M059J (cell line): Measurements from ENCODE around the gene SYNDIG1. TPM values are rescaled to one million over a fixed set of nuclear protein-coding genes. Genes with fewer than 3 reads are reported as not detected.
A peak's percentile ranks its signal among the peaks of the same experiment; 100 is the strongest.

ENCODE experiments used
- DNase-seq: peaks from one replicate; pipeline ENCODE4 v3.0.0-alpha.2; 2012; ENCODE audit warnings: low read depth
- total RNA-seq: library from RNA; depleted of rRNA; stranded (reverse); fragments of >200 nt; shearing (Covaris generic); gene quantifications from 2 replicates; pipeline ENCODE4 v1.2.3, GENCODE V29; 2014

The SYNDIG1 gene
- total RNA-seq, 1 experiment from 2014 or later, result not detected

DNA sequence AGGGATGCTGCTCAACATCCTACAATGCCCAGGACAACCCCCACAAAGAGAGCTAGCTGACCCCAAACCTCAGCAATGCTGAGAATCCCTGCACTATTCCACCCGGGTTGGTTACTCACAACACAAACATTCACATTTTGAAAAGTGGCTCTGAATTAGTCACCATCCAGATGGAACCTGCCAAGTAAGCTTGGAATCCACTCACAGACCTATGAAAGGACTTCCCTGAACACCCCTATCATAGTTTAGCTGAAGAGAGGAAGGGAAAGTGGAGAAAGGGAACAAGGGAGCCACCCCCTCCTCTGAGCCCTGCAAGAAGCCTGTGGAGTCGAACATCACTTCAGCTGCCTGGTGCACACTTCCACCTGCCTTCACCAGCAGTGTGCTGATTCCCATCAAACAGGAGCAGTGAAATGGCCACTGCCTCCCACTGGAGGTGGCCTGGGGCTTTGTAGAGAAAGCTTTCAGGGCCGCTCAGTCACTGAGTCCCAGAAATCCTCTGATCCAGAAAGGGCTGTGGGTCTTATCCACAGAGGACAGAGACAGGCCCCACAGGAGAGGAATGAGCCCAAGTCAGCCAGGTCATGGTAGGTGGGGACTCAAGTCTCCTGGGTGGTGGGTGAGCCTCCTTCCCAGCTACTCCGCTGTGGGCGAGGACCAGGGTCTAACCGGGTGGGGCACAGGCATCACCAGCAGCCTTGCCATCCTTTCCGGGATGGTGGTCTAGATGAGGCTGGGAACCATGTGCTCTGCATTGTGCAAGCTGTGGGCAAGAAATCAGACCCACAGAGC, 203.7 kb downstream of the SYNDIG1 start:
- peak; percentile 99 for DNase-seq

DNA sequence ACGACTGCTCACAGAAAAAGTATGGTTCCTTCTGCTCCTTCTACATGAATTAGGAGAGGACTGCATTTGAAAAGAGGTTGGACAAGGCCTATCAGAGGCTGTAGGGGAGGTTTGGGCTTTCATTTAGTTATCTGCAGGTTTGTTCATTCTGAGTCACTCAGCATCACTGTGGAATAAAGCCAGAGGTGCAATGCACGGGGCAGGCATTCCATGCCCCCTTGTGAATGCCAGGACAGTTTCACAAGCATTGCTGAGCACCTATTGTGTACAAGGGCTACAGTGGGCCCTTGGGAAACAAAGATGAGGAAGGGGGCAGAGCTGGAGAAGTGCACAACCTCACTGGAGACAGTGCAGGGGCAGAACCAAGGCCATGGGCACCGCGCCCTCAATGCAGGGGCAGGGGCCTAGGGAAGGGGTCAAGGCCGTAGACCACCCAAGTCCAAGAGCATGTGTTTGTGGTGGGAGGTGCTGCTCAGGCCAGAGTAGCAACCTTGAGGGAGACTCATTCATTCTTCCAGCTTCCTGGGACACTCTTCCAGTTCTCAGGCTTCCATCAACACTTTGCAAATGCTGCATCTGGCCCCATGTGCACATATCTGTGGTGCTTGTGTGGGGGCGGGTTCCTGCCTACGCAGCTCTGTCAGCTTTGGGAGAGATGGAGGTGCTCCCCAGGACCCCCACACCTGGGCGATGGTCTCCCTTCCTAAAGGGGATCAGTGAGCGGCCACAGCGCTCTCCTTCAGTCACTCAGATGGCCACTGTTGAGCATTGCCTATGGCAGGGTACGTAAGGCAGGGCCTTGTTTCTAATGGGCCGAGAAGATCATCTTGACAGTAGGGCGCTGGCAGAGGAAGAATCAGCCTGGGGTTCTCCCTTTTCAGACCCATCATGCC, 204.5 kb downstream of the SYNDIG1 start:
- DNase-seq, result peak; percentile 82

DNA sequence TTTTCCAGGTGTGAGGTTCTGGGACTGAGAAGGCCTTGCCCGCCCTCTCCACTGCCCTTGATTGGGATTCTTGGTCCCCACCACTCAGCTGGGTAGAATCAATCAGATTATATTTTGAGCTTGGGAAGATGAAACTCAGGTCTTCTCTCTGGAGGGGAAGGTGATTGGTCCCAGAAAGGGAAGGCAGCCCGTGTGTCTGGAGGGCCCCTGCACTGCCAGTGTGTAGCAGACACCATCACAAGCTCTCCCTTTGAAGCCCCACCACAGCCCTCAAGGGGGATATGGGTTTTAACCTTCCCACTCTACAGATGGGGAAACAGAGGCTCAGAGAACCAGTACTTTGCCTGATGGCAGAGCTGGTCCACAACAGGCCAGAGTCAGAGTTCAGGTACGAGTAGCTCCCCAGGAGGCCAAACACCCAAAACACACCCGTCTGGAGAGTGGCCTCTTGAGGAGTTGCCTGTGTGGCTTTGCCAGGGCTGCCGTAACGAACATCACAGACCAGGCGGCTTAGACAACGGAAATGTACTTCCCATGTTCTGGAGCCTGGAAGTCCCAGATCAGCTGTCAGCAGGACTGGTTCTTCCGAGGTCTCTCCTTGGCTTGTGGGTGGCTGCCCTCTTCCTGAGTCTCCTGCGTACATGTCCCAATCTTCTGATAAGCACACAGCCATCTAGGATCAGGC, 205.6 kb downstream of the SYNDIG1 start:
- DNase-seq, result no peak

DNA sequence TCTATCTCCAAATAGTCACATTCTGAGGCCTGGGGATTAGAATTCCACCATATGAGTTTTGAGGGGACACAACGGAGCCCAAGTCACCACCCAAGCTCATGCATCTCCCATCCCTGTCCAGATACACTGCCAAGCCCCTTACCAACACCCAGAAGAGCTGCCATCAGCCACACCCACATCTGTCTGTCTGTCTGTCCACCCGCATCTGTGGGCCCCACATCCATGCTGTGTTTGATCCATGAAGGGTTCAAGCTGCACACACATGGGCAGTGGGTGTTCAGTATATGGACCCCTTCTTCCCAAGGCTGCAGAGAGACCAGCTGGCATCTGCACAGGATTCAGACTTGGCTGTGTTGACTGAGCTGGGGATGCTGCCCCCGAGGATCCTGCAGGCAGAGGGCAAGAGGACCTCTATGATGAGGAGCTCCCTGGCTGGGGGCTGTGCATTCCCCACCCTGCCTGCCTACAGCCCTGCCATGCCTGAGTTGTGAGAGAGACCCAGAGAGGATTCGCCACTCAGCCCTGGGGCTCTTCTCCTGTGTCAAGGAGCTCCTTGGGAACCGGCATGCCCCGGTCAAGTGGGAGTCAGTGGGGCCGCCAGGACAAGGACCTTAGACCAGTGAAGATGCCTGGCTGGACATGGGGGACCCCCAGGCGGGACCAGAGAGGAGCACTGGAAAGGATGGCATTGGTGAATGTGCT, 206.4 kb downstream of the SYNDIG1 start:
- no peak for DNase-seq

DNA sequence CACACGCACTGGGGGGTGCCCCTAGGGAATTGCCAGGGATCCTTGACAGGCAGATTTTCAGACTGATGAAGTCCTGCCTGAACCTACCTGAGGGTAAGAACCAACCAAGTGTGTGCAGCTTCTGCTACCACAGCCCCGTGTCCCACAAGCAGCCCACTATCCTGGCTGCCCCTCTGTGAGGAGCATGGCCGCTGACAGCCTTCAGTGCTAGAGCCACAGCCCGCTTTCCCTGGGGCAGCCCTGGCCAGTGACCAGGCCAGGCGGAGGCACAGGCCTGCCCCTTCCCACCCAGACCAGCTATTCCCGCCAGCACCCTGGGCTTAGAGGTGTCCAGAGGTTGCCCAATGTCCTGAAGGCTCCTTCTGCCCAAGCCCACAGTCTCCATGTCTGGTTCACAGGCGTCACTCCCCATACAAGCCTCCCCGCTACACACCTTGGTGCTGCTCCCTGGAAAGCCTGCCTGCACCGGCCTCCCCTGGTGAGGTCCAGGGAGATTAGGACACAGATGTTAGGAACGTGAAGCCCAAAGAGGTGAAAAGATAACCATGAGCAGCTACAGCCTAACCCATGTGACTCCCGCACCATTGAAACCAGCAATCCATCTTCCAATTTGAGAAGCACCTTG, 207.0 kb downstream of the SYNDIG1 start:
- DNase-seq, result no peak

DNA sequence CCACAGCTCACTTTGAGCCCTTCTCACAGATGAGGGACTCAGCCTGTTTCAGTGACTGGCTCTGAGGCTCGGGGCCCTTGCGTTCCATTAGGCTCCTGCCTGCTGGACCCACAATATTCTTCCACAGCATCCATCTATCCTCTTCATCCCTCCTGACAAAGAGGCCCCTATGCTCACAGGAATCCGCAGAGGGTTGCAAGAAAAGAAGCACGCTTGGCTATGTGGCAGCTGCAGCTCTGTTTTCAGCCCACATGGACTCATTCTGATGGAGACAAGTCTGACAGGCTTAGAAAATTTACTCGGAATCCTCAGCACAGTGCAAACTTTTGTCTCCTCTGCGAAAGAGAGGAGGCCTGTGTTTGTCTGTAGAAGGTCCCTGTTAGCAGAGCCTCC, 207.5 kb downstream of the SYNDIG1 start:
- no peak for DNase-seq

DNA sequence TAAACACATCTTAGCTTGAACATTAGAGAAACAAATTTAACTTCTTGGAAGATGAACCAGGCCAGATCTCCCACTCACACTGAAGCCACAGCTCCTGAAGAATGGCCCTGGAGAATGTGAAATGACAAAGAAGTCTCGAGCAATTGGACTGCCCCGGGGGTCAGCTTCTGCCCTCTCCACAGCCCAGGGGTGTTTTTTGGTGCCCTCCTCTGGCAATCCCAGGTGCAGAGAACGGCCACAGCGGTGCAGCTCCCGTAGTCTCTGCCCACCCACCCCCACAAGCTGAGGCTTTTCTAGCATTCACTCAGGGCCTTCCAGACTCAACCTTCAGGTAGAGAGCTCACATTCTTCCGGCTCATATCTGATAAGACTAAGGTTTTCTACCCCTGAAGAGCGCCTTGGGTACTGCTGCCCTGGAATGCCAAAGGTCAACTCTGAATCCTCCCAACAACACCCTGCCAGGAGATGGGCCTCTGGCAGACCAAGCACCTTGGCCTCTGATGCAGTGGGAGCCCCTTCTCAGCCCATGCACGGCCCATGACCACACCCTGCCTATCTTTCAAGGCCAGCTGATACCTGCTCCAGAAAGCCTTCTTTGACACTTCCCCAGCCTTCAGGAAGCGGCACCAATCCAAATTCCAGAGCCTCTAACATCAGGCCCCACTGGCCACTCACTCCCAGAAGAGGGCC, 208.3 kb downstream of the SYNDIG1 start:
- no peak for DNase-seq

DNA sequence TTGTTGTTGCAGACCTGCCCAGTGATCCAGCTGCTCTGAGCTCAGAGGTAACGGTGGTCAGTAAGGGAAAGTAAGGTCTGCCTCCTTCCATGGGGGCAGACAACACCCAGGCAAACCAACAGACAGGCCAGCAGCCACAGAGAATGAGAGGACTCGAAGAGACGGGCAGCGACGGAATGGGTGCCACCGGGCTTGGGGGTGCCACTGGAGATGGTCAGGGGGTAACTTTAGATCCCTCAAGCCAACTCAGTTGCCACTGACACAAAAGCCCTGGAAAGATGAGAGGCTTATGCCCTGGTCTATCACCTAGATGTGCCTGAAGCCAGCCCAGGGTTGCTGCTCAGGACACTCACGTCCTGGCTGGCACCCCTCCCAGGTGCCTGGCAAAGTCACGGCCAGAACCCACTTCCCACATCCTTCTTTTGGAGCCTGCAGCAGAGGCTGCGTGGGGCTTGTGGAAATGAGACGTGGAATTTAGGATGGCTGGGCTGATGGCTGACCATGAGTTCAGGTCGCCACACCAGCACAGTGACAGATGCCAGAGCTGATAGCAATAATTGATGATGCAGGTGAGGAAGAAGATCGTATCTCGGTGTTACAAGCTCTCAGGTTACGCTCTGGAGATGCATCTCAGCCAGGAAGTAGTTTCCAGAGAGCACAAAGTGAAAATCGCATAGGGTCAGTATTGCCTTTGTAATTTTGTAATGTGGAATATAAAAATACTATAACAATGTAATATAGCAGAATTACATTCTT, 209.1 kb downstream of the SYNDIG1 start:
- DNase-seq, result no peak

DNA sequence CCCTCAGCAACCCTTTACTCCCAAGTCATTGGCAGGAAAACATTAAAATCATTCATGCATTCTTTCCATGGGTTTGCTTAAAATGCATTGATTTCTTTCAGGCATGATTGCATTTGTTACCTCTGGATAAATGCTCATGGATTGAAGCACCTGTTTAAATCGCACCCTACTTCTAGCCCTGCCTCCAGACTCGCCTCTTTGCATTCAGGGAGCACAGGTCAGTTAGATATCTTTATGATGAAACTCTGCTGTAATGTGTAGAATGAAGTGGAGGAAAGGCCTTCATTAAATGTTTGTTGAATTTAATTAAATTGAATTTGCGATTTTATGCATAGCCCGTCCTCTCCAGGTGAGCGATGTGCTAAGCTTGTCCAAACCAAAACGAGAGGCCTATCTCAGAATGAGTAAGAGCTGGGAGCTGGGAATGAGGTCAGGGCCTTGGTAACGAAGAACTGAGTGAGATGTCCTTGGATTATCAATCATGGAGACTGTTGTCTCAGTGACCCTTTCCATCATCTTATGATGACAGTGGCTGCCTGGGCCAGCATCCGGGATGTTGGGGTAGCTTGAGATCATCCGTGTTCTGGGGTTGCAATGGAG, 210.1 kb downstream of the SYNDIG1 start:
- DNase-seq, result no peak

DNA sequence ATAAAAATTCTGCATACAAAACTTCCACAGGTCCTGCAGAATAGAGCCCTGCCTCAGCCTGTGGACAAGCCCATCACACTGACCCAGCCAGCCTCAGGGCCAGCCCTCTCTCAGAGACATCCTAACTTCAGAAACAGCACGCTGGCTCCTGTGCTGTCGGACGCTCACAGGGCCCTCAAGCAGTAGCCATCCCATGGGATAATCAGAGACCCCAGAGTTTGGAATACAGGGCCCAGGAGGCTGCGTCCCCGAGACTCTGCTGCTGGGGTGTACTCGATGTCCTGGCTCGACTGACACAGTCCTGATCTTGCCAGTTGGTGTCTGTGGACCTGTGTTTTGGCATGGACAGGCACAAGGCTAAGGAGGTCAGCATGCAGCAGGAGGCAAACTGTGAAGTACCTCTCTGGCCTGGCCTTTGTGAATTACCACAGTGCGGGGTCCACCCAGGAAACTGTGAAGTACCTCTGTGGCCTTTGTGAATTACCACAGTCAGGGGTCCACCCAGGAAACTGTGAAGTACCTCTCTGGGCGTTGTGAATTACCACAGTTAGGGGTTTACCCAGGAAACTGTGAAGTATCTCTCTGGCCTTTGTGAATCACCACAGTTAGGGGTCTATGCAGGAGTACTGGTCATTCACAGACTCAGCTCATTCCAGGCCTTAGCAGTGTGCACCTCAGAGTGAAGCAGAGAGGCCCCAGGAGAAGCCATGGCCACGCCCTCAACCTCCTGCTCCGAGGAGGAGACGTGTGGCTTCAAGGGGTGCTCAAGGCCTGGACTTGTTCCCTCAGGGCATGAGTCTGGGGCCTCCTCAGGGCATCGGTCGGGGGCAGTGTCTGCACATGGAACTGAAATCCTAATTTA, 212.4 kb downstream of the SYNDIG1 start:
- no peak for DNase-seq

DNA sequence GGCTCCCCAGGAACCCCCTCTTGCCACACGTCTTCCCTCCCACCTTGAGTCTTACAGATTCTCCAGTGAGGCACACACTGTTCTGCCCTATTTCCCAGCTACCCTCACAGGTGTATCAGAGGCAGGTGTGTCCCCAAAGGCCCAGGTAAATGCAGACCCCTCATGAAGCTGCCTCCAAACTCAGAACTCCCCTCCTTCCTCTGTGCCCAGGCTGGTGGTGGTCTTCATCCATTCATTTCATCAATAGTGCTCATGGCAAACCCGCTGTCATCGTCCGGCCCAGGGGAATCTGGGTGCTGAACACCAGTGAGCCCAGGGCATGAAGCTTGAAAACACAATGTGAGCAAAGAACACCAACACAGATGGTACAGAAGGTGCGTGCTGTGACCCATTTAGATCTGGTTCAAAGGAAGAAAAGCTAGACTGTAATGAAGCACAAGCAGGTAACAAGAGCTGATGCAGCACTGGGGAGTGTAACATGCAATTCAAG, 213.1 kb downstream of the SYNDIG1 start:
- DNase-seq, result no peak

DNA sequence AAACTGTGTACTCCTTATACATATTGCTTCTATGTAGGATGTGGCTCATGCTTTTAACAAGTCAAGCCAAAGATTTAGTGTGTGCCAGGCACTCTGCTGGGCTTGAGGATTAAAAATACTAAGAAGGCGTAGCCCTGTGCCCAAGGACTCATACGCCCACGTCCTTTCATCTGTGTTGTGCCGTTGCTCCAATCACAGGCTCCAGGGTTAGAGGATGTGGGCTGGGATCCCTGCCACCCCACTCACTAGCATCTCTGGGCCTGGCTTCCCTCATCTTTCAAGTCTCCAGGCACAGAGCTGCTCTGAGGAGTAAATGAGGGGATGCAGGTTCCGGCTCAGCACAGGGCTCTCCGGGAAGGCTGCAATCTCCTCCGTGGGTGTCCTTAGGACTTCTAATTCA, 214.2 kb downstream of the SYNDIG1 start:
- no peak for DNase-seq

DNA sequence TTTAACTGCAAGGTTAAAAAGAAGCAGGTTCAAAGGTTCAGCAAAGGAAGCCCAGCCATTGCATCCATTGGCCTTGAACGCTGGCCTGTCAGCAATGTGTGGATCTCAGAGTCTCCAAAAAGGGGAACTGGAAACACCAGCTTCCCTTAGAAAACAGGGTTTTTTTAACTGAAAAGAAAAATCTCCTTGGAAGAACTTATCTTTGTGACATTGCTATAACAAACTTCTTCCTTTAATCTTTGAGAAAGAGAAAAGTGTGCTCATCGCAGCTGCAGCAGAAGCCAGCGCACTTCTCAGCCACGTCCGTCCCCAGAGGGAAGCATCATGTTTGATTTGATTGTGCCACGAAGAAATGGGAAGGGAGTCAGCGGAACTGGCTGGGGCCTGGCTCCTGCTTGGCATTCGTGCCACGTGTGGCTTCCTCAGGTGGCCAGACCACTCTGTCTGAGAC, 215.0 kb downstream of the SYNDIG1 start:
- no peak for DNase-seq

DNA sequence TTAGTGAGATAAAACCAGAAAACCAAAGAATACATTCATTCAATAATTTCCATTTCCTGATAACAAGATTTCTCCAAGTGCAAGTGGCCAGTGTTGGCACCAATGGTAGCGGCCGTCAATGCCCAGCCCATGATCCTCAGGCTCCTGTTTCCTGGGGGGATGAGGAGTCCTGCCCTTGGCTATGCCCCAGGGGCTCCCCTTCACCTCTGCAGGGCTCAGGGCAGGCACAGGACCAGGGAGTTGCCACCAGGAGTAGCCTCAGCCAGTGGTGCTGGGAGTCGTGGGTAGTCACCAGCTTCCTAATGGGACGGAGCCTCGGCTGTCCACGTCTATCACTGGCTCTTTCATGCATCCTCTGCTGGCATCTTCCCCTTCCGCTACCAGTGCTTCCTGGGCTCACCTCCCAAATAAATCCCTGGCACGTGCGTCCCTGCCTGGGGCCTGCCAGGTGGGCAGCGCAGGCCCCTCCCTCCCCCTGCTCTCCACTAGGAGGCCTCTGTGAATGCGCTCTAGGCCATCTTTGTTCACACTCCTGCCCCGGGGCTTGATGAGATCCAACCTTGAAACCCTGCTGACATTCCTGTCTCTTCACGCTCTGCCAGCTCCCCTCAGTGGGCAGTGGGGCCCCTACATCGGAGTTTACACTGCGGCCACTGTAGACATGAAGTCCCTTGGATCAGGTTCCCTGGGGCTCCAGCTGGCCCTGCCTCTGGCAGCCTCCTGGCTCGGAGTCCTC, 215.7 kb downstream of the SYNDIG1 start:
- no peak for DNase-seq

DNA sequence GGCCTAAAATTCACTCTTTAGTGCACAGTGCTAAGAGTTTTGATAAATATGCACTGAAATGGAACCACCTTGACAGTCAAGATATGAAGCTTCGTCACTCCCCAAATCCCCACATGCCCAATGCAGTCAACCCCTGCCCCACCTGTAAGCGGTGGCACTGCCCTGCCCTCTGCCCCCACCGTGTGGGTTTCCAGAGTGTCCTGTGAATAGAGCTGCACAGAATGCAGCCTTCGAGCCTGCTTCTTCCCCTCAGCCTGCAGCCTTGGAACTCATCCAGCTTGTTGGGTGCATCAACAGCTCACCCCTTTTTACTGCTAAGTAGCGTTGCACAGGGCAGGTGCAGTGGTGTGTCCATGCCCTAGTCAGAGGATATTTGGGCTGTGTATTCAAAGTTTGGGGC, 216.3 kb downstream of the SYNDIG1 start:
- no peak for DNase-seq

DNA sequence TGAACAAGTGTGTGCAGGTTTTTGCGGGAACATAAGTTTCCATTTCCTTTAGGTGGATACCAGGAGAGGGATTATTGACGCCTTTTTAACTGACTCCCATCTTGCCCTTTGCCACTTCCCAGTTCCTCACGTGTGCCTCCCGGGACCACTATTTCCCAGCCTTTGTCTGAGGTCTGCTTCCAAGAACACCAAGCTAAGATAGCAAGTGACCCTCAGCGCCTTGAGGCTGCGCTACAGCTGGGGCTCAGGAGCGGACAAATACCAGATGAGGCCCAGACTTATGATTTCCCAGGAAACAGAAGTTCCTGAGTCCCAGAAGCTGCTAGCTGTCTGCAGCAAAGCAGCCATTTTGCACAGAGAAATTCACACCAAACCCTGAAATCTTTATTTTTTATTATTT, 216.7 kb downstream of the SYNDIG1 start:
- no peak for DNase-seq

DNA sequence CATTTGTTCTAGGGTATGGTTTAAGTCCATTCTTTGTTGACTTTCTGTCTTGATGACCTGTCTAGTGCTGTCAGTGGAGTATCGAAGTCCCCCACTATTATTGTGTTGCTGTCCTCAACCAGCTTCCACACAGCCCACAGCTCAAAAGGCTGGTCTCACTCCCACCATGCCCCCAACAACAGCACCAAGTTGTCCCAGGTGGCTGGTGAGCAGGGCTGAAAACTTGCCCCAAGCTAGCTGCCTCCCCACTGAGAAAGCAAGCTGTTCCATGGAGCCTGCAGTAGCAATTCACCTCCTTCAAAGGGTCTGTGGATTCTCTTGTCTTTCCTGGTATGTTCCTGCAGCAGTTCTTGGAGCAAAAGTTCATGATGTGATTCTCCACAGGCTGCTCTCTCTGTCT, 221.0 kb downstream of the SYNDIG1 start:
- no peak for DNase-seq
